D721Med (cell line): ENCODE results near the gene RREB1.

Source experiments
- DNase-seq: peaks from one replicate; pipeline ENCODE4 v3.0.0; 2011; ENCODE audit warnings: low spot score; ENCODE audit not compliant: insufficient read length
- FAIRE-seq: peaks from 2 replicates; lab custom pipeline; 2011; peaks lifted over from hg19 to GRCh38; lab: Jason Lieb, UNC
- CTCF ChIP-seq: IDR thresholded peaks from 2 replicates; pipeline ENCODE4 v1.5.1; 2012; ENCODE audit warnings: mild to moderate bottlenecking, control low read depth; ENCODE audit not compliant: insufficient read depth; ENCODE audit errors: missing control alignments

The RREB1 gene

DNA sequence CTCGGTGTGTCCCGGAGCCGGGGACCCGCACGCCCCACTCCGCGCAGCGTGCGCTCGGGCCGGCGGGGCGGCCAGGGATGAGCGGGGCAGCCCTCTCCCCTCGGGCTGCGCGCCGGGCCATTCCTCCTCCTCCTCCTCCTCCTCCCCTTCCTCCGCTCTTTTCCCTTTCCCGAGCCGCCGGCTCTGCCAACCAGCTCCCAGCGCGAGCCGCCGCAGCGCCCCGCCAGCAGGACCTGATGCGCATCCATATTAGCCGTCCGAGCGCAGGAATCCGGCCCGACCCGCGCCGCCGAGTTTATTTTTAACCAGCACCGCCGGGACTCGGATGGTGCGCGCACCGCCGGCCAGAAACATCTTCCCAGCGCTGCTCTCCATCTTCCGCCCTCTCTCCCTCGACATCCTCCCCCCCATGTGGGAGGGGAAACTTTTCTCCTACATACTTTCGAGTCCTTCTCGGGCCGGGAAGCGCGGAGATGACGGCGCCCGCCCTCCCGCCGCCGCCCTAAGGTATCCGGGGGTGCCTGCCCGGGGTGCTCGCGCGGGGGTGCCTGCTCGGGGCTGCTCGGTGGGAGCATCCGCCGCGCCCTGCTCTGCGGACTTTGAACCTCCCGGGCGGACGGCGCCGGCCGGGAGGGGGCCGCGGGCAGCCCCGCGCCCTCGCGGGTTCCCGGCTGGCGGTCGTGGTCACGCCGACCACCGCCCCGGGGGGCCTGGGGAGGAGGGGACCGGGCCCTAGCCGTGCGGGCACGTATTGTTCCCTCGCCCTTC, 619 bp downstream of the RREB1 start:
- DNase-seq (no peak), FAIRE-seq (no peak)
- no peak for TF ChIP-seq CTCF

DNA sequence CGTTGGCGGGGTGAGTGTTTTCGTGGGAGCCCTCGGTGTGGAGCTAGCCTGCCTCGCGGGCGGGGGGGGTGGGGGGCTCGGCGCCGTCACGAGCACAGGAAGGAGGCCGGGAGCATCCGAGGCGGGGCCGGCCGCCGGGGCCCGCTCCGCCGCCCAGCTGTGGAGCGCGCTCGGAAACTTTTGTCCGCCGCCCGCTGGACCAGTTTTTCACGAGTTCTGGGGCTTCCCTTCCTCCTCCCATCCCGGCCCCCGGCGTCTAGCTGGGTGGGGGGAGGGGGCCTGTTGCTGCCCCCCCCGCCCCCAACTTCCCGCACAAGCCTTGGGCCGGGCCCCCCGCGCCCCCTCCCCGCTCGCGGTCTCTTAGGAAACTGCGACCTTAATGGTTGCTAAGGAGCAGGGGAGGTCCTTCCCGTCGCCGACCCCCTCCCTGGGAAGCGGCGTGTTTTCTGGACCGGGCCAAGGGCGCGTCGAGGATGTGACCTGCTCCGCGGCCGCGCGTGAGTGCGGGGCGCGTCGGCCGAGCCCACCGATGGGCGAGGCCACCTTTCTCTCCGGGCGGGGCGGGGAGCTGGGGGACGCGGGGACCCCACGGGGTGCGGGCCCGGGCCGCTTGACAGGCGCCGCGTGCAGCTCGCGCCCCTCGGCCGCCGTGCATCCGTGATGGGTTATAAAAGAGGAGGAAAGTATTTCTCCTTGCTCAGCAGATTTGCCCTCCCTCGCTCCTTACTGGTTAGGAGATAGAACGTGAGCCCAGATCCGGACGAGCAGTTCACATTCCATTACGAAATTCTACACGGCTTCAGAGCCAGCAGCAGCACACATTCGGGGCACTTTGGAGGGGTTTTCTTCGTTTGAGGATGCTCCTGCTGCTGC, 1.4 kb downstream of the RREB1 start:
- TF ChIP-seq CTCF = no peak
- FAIRE-seq = no peak
- no peak for DNase-seq

GRCh38 chr6:7110092-7110792, 2.5 kb downstream of the RREB1 start:
- no peak for DNase-seq
- no peak for TF ChIP-seq CTCF
- FAIRE-seq = no peak

GRCh38 chr6:7111095-7111690, 3.4 kb downstream of the RREB1 start:
- no peak for TF ChIP-seq CTCF
- DNase-seq (no peak), FAIRE-seq (no peak)

DNA sequence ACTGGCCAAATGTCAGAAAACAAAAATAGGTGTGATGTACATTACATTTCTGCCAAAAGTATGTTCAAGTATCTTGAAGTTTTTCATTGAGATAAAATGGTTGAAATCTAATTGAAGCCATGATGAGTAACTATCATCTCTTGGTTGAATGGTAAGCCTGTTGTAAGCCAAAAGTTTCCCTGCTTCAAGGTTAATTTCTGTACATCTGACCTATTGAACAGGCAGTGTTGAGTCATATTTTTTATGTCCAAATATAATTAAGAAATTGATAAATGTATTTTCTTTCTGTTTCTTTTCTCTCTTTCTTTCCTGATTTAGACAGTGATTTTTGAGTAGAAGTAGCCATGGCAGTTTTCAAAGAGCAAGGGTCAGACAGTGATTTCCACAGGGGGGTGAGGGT, 4.4 kb downstream of the RREB1 start:
- TF ChIP-seq CTCF = no peak
- DNase-seq (no peak), FAIRE-seq (no peak)

DNA sequence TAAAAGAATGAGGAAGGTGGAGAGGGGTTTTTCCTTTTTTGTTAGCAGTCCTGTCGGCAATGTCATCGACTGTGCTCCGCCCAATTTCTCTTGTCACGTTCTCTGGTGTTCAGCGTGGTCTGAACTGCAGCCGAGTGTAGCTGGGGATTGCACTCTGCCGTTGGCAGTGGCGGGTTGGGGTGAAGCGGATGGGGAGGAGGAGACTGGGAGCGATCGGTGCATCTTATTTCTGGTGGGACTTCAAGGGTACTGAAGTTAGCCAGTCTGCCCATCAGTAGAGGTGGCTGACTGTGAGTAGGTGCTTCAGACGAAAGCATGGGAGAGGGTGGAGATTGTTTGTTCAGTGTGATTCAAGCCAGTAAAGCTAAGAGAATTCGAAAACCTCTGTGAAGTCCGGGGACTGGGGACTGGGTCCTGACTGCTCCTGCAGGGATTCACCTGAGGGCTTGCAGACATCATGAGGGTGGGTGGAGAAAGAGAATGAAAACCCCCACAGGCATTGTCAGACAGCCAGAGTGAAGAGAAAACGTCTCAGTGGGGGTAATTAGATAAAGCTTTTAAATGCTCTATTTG, 5.1 kb downstream of the RREB1 start:
- no peak for TF ChIP-seq CTCF
- no peak for FAIRE-seq
- no peak for DNase-seq
